NT2/D1 (cell line): Measurements from ENCODE around the gene TIMELESS.

Experiments
- DNase-seq: peaks from one replicate; pipeline ENCODE4 v3.0.0-alpha.2; 2011; ENCODE audit warnings: low read depth, low spot score
- H3K27me3 ChIP-seq: 2 replicates; pipeline ENCODE4 v1.6.0; 2011; ENCODE audit warnings: mild to moderate bottlenecking; ENCODE audit not compliant: insufficient read length, insufficient read depth
- H3K36me3 ChIP-seq: 2 replicates; pipeline ENCODE4 v1.6.1; 2011; ENCODE audit warnings: mild to moderate bottlenecking, low read length, mixed read lengths; ENCODE audit not compliant: insufficient read depth, insufficient read length
- H3K4me1 ChIP-seq: 2 replicates; pipeline ENCODE4 v1.5.1; 2011; ENCODE audit not compliant: insufficient read depth, insufficient read length
- H3K4me3 ChIP-seq: 2 replicates; pipeline ENCODE4 v1.5.1; 2011; ENCODE audit warnings: low read depth; ENCODE audit not compliant: insufficient read length
- H3K9ac ChIP-seq: 2 replicates; pipeline ENCODE4 v1.6.0; 2011; ENCODE audit warnings: low read depth; ENCODE audit not compliant: insufficient read length
- H3K9me3 ChIP-seq: 2 replicates; pipeline ENCODE4 v1.5.1; 2011; ENCODE audit warnings: mild to moderate bottlenecking, low read length; ENCODE audit not compliant: insufficient read depth
- SUZ12 ChIP-seq: IDR thresholded peaks from 2 replicates; pipeline ENCODE4 v1.6.1; 2011; ENCODE audit not compliant: insufficient read length, insufficient read depth; ENCODE audit errors: extremely low read depth
- YY1 ChIP-seq: IDR thresholded peaks from 2 replicates; pipeline ENCODE4 v1.6.1; 2011; ENCODE audit not compliant: insufficient read length, insufficient read depth
- ZNF274 ChIP-seq: IDR thresholded peaks from 2 replicates; pipeline ENCODE4 v1.6.1; 2011; ENCODE audit warnings: mild to moderate bottlenecking, low read depth, low read length

Gene TIMELESS

GRCh38 chr12:56477521-56478225 is 28.4 kb upstream of the TIMELESS start:
- Histone ChIP-seq H3K9ac (no peak overlapping the region), H3K36me3 (peaks cover 9% of the 10 kb centered on the region), H3K4me1 (peaks cover 2% of the 10 kb centered on the region), H3K4me3 (no peak overlapping the region), H3K9me3 (no peaks in the 10 kb centered on the region), H3K27me3 (no peaks in the 10 kb centered on the region)
- TF ChIP-seq SUZ12 (no peak), YY1 (no peak), ZNF274 (no peak)
- no peak for DNase-seq

GRCh38 chr12:56476972-56477432 is 27.8 kb upstream of the TIMELESS start:
- DNase-seq, result no peak
- TF ChIP-seq YY1, result no peak
- no peak for TF ChIP-seq ZNF274
- no peak for TF ChIP-seq SUZ12
- Histone ChIP-seq H3K4me3 (no peak overlapping the region), H3K4me1 (peaks cover 2% of the 10 kb centered on the region), H3K27me3 (no peaks in the 10 kb centered on the region), H3K9me3 (no peaks in the 10 kb centered on the region), H3K9ac (no peak overlapping the region), H3K36me3 (peaks cover 14% of the 10 kb centered on the region)

- no peak for DNase-seq
- H3K4me1 ChIP-seq, result peaks cover 2% of the 10 kb centered on the region
Observed at GRCh38 chr12:56476143-56476542, 26.9 kb upstream of the TIMELESS start.

GRCh38 chr12:56474389-56474788 is 25.2 kb upstream of the TIMELESS start:
- peaks cover 2% of the 10 kb centered on the region for H3K4me1 ChIP-seq
- no peaks in the 10 kb centered on the region for H3K9me3 ChIP-seq
- no peak overlapping the region for H3K4me3 ChIP-seq
- H3K36me3 ChIP-seq, result peaks cover 40% of the 10 kb centered on the region
- no peak for TF ChIP-seq YY1
- TF ChIP-seq SUZ12, result no peak
- no peak for TF ChIP-seq ZNF274
- no peaks in the 10 kb centered on the region for H3K27me3 ChIP-seq
- H3K9ac ChIP-seq, result no peak overlapping the region
- no peak for DNase-seq

More at GRCh38 chr12:56476143-56476542, 26.9 kb upstream of the TIMELESS start:
- H3K9me3 ChIP-seq, result no peaks in the 10 kb centered on the region
- H3K36me3 ChIP-seq, result peaks cover 23% of the 10 kb centered on the region
- no peaks in the 10 kb centered on the region for H3K27me3 ChIP-seq
- TF ChIP-seq ZNF274, result no peak
- no peak for TF ChIP-seq SUZ12
- no peak for TF ChIP-seq YY1
- no peak overlapping the region for H3K4me3 ChIP-seq
- H3K9ac ChIP-seq, result no peak overlapping the region

- peak overlapping the region; percentile 89 for H3K9ac ChIP-seq
- TF ChIP-seq SUZ12, result no peak
- no peak for TF ChIP-seq YY1
- TF ChIP-seq ZNF274, result no peak
- no peaks in the 10 kb centered on the region for H3K4me1 ChIP-seq
- no peak for DNase-seq
- H3K4me3 ChIP-seq, result peak overlapping the region; percentile 82
- no peaks in the 10 kb centered on the region for H3K27me3 ChIP-seq
- no peaks in the 10 kb centered on the region for H3K9me3 ChIP-seq
- H3K36me3 ChIP-seq, result peaks cover 44% of the 10 kb centered on the region
Observed at GRCh38 chr12:56469007-56469930, 20.0 kb upstream of the TIMELESS start.

GRCh38 chr12:56468216-56469006 is 19.2 kb upstream of the TIMELESS start, which contains the start of gene SPRYD4:
Gene SPRYD4 (plus strand): TSS chr12:56468578. CDS start chr12:56468592, 14 bp downstream.
- no peaks in the 10 kb centered on the region for H3K27me3 ChIP-seq
- no peaks in the 10 kb centered on the region for H3K9me3 ChIP-seq
- H3K9ac ChIP-seq, result peak within 1 kb of the TSS; percentile 89
- peak; percentile 90 for DNase-seq
- TF ChIP-seq YY1, result peak; percentile 76
- no peak for TF ChIP-seq ZNF274
- no peak for TF ChIP-seq SUZ12
- peak within 1 kb of the TSS; percentile 82 for H3K4me3 ChIP-seq
- H3K36me3 ChIP-seq, result peaks cover 43% of the 10 kb centered on the region
- H3K4me1 ChIP-seq, result no peaks in the 10 kb centered on the region
